GM19455 (cell line): ENCODE data around the gene CATSPERE.

ENCODE experiments used
- ATAC-seq: cut with Tn5 transposase; IDR thresholded peaks from one replicate; pipeline ENCODE4 v1.9.1; 2021; ENCODE audit not compliant: unreplicated experiment

CATSPERE gene

DNA sequence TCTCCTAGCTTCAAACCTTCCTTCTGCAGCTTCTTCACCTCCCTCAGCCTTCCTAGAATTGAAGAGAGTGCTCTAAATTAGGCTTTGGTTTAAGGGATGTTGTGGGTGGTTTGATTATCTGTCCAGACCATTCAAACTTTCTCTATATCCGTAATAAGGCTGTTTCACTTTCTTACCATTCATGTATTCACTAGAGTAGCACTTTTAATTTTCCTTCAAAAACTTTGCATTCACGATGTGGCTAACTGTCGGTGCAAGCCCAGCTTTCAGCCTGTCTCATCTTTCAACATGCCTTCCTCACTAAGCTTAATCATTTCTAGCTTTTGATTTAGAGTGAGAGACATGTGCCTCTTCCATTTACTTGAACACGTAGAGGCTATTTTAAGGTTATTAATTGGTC lies 165.6 kb downstream of the CATSPERE start:
- ATAC-seq: no peak

DNA sequence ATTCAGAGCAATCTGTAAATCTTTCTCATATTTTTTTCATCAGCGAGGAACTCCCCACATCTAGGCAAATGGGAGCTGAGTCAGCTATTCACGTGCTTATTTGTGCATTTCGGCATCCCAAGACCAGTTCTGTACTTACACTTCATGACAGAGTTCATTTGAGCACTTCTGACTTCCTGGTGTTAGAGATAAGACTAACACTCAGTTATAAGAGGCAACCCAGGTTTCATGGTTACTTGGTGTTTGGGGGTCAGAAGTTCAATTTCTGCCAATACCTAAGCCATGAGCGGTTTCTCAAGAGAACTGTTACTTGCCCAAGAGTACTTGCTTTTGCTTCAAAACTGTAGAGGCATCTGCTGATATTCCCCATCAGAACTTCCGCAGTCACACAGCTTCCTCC lies 167.7 kb downstream of the CATSPERE start:
- ATAC-seq: no peak

DNA sequence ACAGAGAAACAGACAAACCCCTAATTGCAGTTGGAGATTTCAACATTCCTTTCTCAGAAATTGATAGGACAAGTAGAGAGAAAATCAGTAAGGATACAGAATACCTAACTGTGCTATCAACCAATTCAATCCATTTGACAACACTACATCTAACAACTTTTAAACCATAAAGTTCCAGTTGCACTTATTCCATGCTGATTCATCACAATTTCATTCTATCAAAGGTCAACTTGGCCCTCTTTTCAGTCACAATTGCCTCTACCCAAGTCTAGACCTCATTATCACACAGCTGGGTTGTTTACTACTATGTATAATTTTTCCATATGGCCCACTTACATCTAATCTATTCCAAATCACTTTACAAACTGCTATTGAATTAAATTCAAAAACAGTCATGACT lies 172.1 kb downstream of the CATSPERE start:
- no peak for ATAC-seq

DNA sequence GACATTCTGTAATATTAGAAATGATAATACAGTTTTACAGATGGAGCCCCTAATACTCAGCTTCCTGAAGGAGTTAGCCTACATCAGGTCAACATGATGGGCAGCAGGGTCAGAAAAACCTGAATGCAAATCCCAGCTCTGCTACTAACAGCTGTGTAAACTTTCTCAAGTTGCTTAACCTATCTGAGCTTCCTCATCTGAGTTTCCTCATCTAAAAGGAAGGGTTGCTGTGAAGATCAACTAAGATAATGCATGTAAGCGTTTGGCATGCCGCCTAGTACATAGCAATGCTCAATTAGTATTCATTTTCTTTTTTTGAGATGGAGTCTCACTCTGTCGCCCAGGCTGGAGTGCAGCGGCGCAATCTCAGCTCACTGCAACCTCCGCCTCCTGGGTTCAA lies 173.5 kb downstream of the CATSPERE start:
- ATAC-seq: no peak

DNA sequence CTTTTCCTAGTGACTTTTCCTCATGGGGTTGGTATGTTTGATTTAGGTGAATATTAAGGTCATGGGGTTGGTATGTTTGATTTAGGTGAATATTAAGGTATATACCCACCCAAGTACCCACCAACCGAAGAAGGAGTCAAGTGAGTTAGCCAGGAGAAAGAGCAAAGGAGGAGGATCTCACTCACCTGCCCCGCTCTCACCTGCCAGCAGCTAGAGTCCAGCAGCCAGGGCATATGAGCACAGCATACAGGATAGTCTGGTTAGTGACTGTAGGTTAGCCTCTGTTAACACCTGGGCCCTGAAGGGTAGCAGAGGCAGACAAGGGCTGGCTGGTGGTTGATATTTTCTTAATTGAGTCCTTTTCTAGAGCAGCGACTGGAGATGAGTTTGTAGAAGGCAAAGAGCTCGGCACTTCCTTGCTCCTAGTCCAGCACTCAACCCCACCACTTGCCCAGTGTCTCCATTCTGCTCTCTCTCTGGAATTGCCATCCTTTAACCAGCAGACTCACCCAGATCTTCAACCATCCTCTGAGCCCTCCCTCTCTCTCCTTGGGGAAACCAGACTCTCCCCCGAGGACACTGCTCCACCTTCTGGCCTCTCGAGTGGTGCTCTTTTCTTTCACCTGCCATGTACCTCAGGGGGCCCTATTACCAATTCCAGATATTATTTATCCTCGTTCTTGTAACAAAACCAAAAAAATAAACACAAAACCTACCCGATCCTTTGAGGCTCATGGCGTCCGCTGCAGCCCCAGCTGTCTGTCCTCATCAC lies 175.6 kb downstream of the CATSPERE start:
- ATAC-seq: no peak

DNA sequence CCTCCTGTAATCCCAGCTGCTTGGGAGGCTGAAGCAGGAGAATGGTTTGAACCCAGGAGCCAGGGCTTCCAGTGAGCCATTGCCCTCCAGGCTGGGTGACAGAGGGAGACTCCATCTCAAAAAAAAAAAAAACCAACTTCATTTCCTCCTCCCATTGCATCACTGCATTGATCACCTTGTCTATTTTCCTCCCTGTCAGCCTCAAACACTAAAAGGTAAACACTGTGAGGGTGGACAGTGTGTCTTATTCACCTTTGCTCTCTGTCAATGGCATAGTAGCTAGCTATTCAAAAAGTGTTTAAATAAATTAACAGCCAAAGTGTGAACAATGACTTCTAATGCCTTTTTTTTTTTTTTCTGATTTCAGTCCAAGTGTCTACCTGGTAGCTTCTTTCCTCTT lies 178.5 kb downstream of the CATSPERE start:
- no peak for ATAC-seq

DNA sequence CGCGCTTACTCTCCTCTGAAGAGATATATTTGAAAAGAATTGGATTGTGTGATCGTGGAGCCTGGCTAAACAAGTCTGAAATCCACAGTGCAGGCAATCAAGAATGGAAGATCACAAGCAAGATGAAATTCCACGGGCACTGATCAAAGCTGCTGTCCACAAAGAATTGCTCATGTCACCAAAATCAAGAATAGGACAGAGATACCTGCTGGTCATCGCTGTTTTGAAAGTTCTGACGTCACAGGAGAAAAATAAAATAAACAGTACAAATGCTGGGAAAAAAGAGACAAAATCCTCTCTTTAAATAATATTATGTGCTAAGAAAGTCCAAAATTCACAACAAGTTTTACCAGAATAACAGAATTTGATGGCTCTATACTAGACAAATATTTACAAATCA lies 179.8 kb downstream of the CATSPERE start:
- no peak for ATAC-seq

DNA sequence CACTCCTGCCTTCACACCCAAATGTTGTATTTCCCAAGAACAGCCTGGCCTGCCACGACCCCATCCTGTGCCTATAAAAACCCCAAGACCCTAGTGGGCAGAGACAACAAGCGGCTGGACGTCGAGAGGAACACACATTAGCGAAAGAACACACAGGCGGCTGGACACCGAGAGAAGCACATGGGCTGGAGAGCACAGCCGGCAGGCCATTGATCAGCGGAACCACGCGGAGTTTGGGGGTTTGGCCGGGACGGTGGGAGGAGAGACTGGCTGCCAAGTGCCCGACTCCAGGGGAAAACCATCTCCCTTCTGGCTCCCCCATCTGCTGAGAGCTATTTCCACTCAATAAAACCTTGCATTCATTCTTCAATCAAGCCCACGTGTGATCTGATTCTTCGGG lies 181.5 kb downstream of the CATSPERE start:
- ATAC-seq: no peak

DNA sequence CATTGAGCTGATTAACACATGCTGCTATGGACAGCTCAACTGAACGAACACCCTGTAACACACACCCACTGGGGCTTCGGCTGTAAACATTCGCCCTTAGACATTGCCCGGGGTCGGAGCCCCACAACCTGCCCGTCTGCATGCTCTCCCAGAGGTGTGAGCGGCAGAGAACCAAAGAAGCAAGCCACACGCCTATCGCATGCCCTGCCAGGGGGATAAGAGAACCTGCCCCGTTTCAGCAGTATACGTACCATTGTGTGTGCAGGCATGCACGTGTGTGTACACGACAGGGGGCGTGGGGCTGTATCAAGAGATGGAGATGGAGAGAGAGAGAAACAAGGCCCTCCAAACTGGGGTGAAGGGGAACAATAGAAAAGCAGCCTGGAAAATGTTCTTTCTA lies 181.9 kb downstream of the CATSPERE start:
- ATAC-seq: no peak

DNA sequence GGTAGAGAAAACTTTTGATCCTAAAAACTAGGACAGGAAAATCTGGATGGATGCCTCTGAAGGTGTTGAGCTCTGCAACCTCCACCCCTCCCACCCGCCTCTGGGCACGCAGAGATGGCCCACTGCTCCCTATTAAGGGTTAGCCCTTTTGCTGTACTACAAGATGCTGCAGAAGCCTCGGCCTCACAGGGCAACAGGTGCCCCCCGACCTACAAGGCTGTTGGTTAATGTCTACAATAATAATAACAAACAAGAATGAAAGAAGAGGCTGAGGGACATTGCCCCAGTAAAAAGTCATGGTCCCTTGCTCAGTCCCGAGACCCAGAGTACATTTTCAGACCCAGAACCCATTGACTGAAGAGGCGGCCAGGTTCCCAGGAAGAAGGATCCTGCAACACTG lies 184.3 kb downstream of the CATSPERE start:
- no peak for ATAC-seq

DNA sequence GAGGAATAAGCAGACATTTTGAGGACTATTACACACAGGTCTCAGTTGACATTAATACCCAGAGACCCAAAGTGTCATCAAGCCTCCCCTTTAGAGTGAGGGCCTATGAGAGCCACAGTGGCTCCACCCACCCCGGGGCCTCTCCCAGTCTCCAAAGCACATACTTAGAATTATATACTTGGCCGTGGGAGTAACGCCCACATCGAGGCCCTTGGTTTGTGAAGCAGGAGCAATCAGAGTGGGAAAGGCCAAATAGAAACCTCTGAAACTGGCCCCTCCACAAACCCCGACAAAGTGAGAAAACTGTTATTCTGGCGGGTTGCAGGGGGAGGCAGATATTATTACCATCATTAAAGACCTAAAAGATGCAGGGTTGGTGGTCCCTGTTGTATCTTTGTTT lies 184.8 kb downstream of the CATSPERE start:
- ATAC-seq: no peak

DNA sequence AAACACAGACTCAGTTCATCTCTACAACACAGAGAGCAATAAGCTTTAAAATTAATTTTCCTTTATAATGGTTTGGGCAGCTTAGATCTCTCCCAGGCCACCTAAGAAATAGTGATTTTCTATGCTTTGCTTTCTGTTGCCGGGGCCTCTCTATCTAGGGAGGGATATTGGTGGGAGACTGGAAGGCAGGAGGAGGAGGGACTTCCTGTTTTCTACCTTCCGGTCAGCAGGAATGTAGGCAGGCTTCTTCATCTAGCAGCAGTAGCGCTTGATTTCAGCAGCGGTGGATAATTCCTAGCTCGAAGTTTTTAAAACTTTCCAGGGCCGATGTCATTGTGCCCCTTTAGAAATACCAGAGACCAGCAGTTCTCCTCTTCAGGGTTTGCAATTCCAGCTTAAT lies 186.7 kb downstream of the CATSPERE start:
- no peak for ATAC-seq

DNA sequence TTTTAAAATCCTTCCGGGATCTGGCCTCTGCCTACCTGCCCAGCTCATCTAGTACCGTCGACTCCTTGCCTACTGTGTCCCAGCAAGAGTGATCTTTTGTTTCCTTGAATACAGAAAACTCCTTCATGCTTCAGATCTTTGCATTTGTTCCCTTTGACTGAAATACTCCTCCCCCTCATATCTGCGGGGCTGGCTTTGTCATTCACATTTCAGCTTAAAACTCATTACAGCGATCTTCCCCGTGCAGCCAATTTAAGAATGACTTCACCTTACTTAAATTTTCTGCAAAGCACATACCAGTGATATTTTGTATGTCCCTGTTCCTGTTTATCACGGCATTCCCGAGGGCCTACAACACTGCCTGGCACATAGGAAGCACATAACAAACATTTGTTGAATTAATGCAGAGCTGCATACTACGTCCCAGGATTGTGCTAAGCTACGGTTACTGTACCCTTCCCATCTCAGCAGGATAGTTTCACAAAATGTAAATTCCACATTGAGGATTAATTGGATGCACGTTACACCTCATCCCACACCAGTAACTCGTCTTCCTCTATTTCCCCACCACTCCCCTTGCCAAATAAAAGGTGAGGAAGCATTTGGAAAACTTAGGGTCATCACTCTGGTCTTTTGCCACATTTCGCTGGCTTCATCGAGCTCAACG lies 191.0 kb downstream of the CATSPERE start:
- ATAC-seq: no peak

DNA sequence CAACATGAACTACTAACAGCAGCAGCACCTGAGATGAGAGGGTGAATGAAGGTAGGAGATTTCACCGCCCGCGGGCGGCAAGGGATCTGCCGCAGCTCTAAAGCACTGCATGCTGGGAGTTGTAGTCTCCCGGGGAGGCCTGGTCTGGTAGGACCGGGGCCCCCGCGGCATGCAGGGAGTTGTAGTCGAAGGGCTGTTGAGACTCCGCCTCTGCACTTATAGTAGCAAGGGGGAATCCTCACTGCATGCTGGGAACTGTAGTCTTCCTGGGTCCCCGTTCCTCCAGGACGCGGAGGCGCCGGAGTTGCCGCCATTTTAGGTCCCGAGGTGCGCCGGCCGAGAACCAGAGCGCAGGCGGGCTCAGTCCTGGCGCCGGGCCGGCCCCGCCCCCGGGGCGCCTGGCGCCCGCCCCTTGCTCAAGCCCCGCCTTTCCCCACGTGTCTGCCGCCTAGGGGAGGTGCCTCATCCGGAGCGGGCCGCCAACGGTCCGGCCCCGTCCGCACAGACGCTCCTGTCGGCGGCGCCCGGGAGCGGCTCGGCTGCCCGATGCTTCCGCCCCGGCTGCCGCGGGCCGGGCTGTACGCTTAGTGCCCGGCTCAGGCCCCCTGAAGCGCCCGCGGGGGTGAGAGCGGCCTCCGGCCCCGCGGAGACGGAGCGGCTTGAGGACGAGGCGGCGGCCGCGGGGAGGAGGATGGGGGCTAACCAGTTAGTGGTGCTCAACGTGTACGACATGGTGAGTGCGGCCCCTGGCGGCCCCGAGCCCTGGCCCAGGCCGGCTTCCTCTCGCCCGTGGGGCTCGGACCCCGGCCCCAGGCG lies 191.8 kb downstream of the CATSPERE start, which contains the start of gene DESI2:
DESI2 (plus strand) TSS at position 504 of the 816 bp plus-strand sequence; CDS start at position 692, 188 bp downstream.
- ATAC-seq: peak; percentile 96

DNA sequence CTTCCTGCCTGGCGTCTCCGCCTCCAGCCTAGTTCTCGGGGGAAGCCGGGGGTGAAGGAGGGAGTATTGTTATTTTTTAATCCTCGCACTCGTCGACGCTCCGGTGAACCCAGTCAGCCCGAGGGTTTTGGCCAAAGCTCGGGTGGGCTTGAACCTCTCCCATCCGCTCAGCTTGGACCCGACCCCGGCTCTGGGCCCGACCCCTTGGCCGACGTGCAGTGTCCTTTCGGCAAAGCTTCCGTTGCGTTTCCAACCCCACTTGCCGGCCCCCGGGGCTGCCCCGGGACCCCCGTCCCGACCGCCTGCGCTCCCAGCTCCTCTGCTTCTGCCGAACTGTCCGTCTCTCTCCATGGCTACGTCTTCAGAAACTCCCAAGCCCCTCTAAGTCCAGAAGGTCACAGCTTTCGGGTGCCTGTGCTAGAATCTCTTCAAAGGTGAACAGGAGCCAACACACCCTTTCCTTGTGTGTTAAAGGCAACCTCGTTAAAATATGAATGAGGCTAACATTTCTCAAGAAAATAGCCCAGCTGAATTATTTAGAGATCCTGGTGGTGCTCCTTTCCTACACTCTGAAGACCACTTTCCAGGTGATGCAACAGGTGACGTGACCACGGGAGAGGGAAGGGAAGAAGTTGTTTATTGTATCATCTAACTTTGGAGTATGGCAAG lies 192.5 kb downstream of the CATSPERE start:
- ATAC-seq: no peak

DNA sequence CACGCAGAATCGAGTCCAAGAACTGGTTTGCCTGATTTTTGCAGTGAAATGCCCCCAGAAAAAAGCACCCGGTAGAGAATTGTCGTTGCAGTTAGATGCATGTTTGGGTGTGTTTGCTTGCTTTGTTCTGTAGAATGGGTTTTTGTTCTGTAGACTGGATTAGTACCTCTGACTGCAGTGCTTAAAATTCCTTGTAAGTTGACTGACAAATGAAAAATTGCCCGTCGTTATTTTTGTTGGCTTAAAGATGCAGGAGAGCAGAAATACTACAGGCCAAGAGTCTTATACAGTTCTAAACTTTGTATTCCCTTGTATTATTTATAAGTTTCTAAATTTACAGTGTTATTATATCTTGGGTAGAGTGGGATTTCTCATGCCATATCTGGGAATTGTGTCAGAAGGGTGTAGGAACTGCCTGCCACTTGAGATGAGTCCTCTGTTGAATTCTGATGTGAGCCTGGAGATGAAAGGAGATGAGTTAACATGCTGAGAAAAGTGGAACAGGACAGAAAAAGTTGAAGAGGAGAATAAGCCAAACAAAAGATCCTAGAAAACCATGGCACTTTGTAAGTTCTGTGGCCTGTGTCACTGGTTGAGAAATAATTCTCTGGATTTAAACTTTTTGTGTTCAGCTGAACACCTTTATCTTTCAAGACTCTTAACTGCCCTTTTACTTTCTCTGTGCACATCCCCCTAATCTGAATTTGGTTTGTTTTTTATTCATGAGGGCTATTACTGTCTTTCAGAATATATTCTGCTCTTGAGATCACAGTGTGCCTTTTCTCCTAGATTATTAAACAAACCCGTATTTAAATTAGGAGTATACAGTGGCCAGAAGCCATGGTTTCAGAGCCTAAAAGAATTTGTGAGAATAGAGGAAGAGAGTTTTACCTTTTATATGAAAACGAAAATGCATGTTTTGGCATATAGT lies 193.3 kb downstream of the CATSPERE start:
- ATAC-seq: no peak

DNA sequence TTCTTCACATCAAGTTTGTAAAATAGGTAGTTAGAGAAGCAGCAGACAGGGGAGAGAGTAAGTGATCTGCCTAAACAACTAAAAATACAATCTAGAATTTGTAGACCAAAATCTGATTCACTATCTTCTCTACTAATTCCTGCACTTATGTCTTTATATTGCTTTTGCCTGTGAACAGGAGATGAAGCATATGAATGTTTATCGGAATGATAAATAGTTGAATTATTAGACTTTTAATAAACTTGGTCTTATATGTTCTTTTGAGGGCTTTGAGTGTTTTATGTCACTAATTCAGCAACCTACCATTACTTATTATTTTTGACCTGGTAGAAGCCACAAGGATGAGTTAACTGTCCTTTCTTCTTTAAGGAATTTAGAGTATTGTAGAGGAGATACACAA lies 194.1 kb downstream of the CATSPERE start:
- ATAC-seq: no peak

DNA sequence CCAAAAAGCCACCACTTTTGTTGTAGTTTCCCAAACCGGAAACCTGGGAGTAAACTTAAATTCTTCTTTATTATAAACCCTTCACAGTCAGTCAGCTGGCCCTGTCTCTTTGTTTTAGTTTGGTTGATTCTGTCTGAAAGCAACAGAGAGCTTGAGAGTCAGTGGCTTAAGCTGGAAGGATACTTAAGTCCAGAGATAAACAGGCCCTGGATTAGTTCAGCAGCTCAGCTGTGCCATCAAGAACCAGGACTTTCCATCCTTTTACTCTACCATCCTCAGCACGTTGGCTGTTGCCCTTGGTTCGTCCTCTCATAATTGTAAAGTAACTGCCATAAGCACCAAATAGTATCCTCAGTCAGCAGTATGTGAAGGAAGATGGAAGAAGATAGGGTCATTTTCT lies 196.3 kb downstream of the CATSPERE start:
- no peak for ATAC-seq

DNA sequence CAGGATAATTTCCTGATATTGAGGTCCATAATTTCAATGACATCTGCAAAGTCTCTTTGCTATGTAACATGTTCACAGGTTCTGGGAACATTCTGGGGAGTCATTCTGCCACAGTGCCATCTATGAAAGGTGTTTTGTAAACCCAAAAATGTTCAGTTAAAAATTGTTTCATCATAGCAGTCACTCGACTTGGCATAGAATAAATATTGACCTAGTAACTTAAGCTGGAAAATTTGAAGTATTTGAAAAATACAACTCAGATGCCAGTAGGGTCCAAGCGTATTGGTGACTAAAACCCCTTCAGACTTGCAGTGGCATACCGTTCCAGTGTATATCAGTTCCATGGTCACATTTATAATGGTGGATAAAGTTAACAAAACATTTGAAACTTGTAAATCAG lies 198.6 kb downstream of the CATSPERE start:
- no peak for ATAC-seq

DNA sequence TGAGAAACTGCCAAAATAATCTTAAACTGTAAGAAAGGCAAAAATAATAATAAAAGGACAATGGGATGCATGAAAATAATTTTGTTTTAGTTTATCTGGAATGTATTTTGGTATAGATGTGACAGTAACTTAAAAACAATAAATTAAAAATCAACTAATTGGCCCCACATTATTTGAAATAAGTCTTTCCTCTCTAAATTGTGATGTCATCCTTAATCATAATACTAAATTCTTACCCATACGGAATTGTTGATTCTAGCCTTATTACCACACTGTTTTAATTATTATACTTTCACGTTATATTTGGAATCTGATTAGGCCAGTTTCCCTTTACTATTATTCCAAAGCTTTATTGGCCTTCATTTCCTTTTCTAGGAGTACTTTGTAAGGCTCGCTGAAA lies 199.5 kb downstream of the CATSPERE start:
- ATAC-seq: no peak
